Dedifferentiated amniotic fluid mesenchymal stem cell (primary cell): ENCODE measurements around the gene OXSM.

ENCODE experiments used
- DNase-seq: peaks from one replicate; pipeline ENCODE4 v3.0.0-alpha.2; 2016; ENCODE audit errors: extremely low spot score

OXSM gene

DNA sequence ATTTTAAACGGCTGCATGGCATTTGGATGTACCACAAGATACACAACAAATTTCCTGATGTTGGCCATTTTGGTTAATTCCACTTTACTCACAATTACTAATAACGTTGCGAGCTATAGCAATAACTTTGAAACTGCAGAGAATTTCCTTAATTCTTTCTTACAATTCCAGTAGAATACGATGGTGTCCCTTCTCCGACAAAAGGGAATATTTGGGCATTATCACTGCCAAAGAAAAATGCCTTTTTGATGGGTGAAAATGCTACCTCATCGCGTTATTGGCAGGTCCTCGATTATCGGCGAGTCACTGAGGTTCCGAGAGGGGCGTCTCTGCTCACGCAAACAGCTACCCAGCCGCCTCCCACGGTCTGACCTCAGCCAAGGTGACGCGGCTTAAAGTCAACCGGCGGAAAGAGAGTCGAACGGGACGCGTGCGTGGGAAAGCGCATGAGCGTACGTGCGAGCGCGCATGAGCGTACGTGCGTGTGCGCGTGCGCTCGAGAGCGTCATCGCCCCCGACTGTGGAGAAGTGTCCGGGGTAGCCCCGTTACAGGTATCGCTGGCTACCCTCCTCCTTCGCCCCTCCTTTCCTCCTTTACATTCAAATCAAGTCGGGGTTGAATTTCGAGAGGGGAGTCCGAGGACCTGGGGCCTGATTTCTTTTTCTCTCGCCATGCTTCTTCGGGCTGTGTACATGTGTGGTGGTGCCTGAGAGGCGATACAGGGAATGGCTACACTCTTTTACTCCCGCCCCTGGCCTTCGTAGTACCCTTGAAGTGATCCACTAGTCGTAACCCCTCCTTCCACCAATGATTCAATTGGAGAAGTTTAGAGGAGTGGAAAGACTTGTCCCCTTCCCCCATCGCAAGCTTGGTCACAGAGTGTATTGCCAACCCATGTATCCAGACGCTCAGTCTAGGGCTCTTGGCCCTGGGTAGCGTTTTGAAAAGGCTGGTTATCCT, at the start of gene OXSM:
Gene OXSM (plus strand): TSS at position 495 of the 961 bp plus-strand sequence. CDS start 931 bp downstream, outside the sequence.
- DNase-seq = peak; percentile 89

DNA sequence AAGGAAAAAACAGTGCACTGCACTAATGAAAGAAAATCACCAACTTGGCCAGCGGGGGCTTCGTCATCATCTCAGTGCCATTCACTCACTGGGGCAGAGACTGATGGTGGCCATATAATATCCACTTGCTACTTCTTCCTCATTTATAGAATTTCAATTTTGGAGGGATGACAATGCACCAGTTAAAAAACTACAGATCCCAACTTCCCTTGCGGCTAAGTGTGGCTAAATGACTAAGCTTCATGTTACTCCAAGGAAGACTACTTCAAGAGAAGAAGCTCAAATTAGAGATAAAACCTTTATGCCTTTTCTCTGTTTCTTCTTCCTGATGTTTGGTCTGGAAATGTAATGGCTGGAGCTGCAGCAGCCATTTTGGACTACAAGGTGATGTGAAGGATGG, 45.4 kb upstream of the OXSM start:
- no peak for DNase-seq

GRCh38 chr3:25747033-25747432, 42.9 kb upstream of the OXSM start:
- DNase-seq = no peak

GRCh38 chr3:25748189-25748588, 41.7 kb upstream of the OXSM start:
- no peak for DNase-seq

GRCh38 chr3:25749031-25749581, 40.8 kb upstream of the OXSM start:
- no peak for DNase-seq

GRCh38 chr3:25751048-25751447, 38.8 kb upstream of the OXSM start:
- no peak for DNase-seq

DNA sequence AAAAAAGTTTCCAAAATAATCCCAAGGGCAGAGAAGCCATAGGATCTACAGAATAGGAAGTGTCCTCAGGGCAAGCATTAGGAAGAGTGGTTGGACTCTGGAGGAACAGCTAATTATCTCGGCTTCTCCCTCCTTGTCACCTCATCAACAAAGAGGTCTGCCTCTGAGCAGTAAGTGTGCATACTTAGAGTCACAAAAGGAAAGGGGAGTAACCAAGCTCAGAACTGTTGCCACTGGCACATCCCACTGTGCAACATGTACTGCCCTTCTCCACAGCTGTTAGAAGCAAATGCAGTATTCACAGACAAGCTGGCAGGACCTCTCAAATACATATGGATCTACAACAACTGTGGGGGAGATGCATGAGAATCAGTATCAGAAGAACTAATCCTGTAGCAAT, 38.2 kb upstream of the OXSM start:
- DNase-seq = no peak

GRCh38 chr3:25768851-25769250, 21.0 kb upstream of the OXSM start:
- DNase-seq = no peak

DNA sequence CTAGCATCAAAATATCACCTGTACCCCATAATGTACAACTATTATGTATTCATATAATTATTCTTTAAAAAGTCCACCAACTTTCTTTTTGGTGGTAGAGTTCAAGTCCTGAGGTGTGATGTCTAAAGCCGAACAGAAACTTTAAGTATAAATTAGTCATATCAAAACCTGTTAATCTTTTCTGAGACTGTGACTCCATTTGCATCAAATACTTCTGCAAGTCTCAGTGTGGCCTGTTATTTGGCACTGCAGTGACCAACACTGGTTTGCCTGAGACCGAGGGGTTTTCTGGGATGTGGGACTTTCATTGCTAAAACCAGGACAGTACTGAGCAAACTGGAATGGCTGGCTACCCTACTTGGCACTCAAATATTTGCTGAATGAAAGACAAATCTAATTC, 14.0 kb upstream of the OXSM start:
- no peak for DNase-seq

DNA sequence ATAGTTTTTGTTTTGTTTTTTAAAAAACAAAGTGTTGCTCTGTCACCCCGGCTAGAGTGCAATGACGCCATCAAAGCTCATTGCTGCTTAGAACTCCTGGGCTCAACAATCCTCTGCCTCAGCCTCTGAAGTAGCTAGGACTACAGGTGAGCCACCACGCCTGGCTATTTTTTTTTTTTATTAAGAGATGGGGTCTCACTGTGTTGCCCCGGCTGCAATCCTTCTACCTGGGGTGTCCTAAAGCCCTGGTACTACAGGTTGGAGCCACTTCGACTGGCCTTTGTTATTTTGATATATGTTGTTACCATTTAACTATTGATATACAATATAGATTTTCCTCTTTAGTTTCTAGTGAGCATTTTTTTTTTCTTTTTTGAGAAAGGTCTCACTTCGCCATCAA, 9.3 kb upstream of the OXSM start:
- DNase-seq = no peak

DNA sequence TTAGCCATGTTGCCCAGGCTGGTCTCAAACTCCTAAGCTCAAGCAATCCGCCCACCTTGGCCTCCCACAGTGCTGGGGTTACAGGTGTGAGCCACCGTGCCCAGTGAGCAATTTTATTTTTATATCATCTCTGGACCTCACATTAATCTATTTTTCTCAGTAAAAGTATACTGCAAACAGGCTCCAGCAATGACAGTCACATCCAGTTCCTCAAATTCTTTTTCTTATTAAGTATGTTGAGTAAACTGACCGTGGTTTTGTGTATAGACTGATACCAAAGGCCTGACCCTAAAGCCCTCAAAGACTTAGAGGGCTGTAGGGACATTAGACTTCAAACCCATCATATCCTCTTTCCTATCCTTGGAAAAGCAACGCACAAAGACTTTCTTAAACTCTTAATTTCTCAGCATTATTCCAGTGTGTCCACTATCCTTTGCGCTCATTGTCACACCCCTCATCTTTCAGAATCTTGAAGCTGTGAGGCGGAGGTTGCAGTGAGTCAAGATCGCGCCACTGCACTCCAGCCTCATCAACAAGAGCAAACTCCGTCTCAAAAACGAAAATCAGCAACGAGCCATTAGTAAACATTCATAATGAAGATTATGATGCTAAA, 8.6 kb upstream of the OXSM start:
- no peak for DNase-seq

DNA sequence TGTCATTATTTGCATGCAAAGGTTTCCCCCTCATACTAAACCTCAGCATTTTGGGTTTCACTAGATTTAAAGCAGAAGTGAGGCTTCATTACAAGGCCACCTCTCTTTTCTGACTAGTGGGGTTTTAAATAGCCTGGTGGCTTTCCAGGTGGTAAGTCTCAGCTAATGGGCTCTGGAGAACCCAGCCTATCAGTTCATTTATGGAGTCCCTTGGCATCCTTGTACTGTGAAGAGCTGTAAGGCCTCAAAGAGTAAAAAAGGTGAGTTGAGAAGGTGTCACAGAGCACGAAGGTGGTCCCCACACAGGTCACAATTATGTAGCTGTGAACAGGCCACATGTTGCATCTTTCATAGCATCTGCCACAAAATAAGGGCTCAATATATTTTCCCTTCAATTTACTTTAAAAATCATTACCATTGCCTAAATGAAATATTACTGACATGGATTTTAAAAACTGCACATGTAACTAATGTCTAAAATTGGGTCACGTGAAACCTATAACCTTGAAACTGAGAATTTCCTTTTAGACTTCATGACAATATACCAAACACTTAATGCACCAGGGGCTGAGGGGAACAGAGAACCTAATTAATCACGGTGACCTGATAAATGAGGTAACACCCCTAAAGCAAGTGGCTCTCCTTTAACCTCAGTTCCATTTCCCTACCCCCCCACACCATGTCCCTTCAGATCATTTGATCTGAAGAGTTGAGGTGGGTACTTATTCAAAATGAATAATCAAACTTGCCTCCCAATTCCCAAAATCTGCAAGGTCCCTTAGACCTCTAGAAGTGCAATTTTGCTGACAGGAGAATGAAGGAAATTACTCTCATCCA, 7.9 kb upstream of the OXSM start:
- no peak for DNase-seq

DNA sequence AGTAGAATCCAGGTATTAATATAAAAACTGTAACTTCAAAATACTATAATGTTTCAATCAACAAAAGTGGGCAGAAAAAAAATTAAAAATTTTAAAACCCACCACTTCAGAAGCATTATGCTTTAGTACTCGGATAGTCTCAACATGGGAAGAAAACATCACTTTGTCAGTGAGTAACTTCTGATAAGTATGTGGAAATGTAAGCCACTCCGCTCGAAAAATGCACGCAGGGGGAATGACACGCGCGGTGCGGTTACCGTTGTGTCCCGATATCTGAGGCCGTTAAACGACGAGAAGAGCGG, 7.3 kb upstream of the OXSM start:
- DNase-seq = peak; percentile 49

DNA sequence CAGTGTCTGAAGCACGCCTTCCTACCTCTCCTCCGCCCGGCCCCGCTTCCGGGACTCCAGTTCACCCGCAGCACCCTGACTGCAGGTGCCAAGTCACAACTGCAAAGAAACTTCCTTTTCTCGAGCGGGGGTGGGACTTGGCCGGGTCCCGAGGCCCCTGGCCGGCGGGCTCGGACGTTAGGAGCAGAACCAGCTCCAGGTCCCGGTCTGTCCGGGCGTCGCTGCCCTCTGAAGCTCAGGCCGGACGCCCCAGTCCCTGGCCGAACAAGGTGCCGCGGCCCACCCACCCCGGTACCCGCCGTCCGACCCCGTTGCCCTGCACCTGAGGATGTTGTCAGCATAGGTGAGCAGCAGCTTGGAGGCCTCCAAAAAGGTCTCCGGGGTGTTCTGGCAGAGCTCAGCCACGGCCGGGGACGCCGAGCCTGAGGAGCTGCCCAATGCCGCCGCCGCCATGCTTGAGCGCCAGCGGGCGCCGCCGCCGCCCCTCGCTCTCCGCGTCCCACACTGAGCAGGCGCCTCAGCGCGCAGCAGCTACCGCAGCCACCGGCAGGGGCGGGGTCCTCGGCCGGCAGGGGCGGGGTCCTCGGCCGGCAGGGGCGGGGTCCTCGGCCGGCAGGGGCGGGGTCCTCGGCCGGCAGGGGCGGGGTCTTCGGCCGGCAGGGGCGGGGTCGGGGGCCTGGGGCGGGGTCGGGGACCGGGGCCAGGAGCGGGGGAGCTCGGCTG, 6.8 kb upstream of the OXSM start, which contains the start of gene NGLY1:
Gene NGLY1 (minus strand): TSS at position 506 of the 723 bp plus-strand sequence. CDS start 53 bp downstream, at position 453.
- DNase-seq = peak; percentile 66

GRCh38 chr3:25783661-25784512, 6.0 kb upstream of the OXSM start:
- DNase-seq = no peak

DNA sequence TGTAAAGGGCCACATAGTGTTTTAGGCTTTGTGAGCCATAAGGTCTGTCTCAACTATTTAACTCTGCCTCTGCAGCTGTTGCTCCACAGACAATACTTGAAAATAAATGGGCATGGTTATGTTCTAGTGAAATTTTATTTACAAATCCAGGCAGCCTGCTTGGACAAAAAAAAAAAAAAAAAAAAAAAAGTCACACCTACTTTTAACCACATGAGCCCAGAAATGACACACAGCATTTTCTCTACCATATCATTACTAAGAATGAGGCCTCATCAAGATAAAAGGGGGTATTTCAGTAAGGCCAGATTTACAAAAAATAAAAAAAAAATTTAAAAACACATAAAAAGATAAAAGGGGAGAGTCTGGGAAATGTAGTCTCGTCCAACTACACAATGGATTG, 4.9 kb upstream of the OXSM start:
- no peak for DNase-seq

DNA sequence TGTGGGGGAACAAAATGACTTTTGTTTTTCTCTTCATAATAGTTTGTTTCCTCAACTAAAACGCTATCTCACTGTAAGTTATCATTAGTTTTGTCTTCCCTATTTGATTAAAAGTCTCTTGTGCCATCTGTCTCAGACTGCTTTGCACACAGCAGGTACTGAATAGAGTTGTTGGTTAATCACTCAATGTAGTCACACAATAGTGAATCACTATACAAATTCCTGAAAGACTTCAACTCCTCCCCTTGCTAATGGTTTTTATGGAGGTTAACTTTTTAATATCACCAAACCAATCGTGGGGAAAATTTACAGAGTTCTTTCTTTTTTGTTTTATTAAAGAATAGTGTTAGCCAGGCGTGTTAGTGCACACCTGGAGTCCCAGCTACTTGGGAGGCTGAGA, 4.1 kb upstream of the OXSM start:
- DNase-seq = no peak

- no peak for DNase-seq
Measured at GRCh38 chr3:25787689-25788088, 2.2 kb upstream of the OXSM start.

- DNase-seq = no peak
Measured at GRCh38 chr3:25789209-25789595, 688 bp upstream of the OXSM start.

- DNase-seq = no peak
Measured at GRCh38 chr3:25801786-25802185, 11.9 kb downstream of the OXSM start.
